EL (cell line): ENCODE data around the gene CDKL1.

ENCODE experiments used
- DNase-seq: peaks from one replicate; pipeline ENCODE4 v3.0.0-alpha.2; 2016

The CDKL1 gene

GRCh38 chr14:50396631-50397389, at the start of gene CDKL1:
CDKL1 (minus strand) TSS chr14:50396881; CDS start chr14:50395868, 1,013 bp downstream.
- DNase-seq = peak; percentile 81

GRCh38 chr14:50434528-50434927, 37.8 kb upstream of the CDKL1 start:
- no peak for DNase-seq

- no peak for DNase-seq
Measured at GRCh38 chr14:50432131-50432530, 35.5 kb upstream of the CDKL1 start.

GRCh38 chr14:50425816-50426215, 29.1 kb upstream of the CDKL1 start:
- peak; percentile 24 for DNase-seq

GRCh38 chr14:50425105-50425504, 28.4 kb upstream of the CDKL1 start:
- DNase-seq = no peak

- DNase-seq = no peak
Measured at GRCh38 chr14:50423529-50423928, 26.8 kb upstream of the CDKL1 start.

- no peak for DNase-seq
Measured at GRCh38 chr14:50421499-50421898, 24.8 kb upstream of the CDKL1 start.

- DNase-seq = no peak
Measured at GRCh38 chr14:50417853-50418252, 21.2 kb upstream of the CDKL1 start.

GRCh38 chr14:50410921-50411320, 14.2 kb upstream of the CDKL1 start:
- DNase-seq = peak; percentile 82

- no peak for DNase-seq
Measured at GRCh38 chr14:50410071-50410470, 13.4 kb upstream of the CDKL1 start.

- no peak for DNase-seq
Measured at GRCh38 chr14:50407111-50407812, 10.6 kb upstream of the CDKL1 start.

- peak; percentile 29 for DNase-seq
Measured at GRCh38 chr14:50403419-50403818, 6.7 kb upstream of the CDKL1 start.

- DNase-seq = peak; percentile 27
Measured at GRCh38 chr14:50402965-50403364, 6.3 kb upstream of the CDKL1 start.

GRCh38 chr14:50400461-50400860, 3.8 kb upstream of the CDKL1 start:
- no peak for DNase-seq

GRCh38 chr14:50399251-50400032, 2.8 kb upstream of the CDKL1 start:
- peak; percentile 52 for DNase-seq

- DNase-seq = no peak
Measured at GRCh38 chr14:50398189-50398580, 1.5 kb upstream of the CDKL1 start.

- peak; percentile 56 for DNase-seq
Measured at GRCh38 chr14:50397390-50398188, 908 bp upstream of the CDKL1 start.

- DNase-seq = no peak
Measured at GRCh38 chr14:50395448-50395847, 1.2 kb downstream of the CDKL1 start.

- DNase-seq = no peak
Measured at GRCh38 chr14:50394713-50395112, 2.0 kb downstream of the CDKL1 start.

- DNase-seq = no peak
Measured at GRCh38 chr14:50389668-50390441, 6.8 kb downstream of the CDKL1 start.

GRCh38 chr14:50388256-50388931, 8.3 kb downstream of the CDKL1 start:
- no peak for DNase-seq
